ENCODE measurements around the gene MROH2B.
"Not testable (repeated sequence)": the region's sequence is repeated elsewhere in the genome, so short reads cannot be mapped to it uniquely, and the experiment has no call there.

MROH2B gene

GRCh38 chr5:41071242-41071641 lies at the start of gene MROH2B:
TSS of gene MROH2B (minus strand) at chr5:41071342. CDS start at chr5:41070852, 490 bp downstream.
- no peak for DNase-seq

DNA sequence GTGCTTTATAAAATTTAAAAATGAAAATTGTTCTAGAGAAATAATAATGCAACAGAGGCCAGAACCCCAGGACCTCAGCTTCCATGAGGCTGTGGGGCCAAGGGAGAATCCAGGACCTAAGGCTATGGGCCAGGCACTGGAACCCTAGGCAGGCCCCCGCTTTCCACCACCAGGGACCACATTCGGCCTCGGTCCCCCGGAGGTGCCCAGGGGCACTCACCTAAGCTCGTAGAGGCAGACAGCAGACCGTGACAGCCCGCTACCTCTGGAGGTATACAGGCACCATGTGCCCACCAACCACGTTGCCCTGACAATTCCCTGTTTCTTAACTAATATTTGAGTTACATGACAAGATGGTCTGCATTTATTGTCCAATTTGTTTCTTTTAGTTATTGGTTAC lies 49.5 kb upstream of the MROH2B start:
- no peak for DNase-seq

- no peak for DNase-seq
Observed at GRCh38 chr5:41118177-41118576, 47.0 kb upstream of the MROH2B start.

GRCh38 chr5:41115281-41115680 lies 44.1 kb upstream of the MROH2B start:
- DNase-seq: no peak

GRCh38 chr5:41112486-41113455 lies 41.6 kb upstream of the MROH2B start:
- DNase-seq: no peak

- DNase-seq: no peak
Observed at GRCh38 chr5:41109186-41109585, 38.0 kb upstream of the MROH2B start.

- no peak for DNase-seq
Observed at GRCh38 chr5:41102341-41102740, 31.2 kb upstream of the MROH2B start.

DNA sequence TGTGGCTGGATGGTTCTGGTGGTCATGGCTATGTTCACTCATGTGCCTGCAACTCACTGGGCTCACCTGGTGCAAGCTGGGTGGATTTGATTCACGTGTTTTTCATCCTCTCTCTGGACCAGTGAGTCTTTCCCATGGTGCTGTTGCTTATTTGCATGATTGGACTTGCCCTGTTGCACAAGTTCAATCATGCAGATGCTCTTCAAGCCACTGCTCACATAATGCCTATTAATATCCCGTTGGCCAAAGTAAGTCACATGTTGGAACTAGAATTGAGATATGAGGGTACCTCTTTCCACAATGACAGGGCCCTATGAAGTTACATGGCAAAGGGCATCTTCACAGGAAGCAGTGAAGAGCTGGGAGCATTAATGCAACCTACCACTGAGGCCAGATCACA lies 26.5 kb upstream of the MROH2B start:
- no peak for DNase-seq

DNA sequence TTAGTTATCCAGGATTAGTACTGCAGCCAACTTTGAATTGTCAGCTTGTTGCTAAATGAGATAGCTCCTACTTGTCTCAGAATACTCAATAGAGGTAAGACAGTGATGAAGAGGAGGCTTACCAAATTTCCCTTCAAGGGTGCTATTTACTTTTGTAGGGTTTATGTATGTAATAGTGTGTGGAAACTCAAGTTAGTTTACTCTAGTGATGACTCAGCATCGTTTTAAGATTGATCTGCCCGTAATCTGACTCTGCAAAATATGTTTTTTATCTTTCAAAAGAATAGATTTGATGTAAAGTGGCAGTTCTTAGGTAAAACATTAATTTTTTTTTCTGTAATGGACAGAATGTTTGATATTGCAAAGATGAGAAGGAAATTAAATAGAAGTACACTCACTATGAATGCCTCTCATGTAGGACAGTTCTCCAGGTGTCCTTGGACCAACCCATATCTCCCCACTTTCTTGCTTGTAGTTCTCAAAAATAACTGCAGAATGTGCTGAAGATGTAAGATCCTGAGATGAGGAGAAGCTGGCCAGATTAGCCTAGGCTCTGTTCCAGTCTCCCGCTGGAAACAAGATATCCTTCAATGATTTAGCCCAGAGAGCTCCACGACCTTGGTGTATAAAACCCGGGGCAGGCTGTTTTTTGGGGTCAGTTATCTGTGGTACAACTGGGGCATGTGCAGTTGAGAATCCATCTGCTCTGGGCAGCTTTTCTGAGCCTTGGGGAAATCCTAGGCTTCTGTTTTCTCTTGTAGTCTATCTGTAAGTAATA lies 24.4 kb upstream of the MROH2B start:
- DNase-seq: no peak

GRCh38 chr5:41094871-41095270 lies 23.7 kb upstream of the MROH2B start:
- DNase-seq: no peak

GRCh38 chr5:41093803-41094202 lies 22.7 kb upstream of the MROH2B start:
- DNase-seq: no peak

- DNase-seq: no peak
Observed at GRCh38 chr5:41087461-41087860, 16.3 kb upstream of the MROH2B start.

- DNase-seq: no peak
Observed at GRCh38 chr5:41083306-41083705, 12.2 kb upstream of the MROH2B start.

DNA sequence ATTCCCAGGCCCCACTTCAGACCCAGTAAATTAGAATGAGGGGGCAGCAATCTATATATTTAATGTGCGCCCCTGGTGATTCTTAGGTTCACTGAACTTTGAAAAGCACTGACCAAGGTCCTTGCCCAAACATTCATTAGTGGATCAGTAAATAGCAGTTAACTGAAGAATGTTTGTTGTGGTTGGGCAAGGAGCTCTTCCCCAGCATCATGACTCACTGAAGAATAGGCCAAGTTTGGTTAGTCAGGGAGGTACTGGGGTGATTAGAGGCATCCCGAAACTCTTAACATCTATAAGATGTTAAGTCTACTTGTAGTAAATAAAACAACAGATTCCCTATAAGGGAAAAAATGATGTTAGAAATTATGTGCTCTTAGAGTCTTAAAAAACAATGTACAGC lies 833 bp upstream of the MROH2B start:
- DNase-seq: no peak

GRCh38 chr5:41067714-41068568 lies 3.2 kb downstream of the MROH2B start:
- DNase-seq: no peak

DNA sequence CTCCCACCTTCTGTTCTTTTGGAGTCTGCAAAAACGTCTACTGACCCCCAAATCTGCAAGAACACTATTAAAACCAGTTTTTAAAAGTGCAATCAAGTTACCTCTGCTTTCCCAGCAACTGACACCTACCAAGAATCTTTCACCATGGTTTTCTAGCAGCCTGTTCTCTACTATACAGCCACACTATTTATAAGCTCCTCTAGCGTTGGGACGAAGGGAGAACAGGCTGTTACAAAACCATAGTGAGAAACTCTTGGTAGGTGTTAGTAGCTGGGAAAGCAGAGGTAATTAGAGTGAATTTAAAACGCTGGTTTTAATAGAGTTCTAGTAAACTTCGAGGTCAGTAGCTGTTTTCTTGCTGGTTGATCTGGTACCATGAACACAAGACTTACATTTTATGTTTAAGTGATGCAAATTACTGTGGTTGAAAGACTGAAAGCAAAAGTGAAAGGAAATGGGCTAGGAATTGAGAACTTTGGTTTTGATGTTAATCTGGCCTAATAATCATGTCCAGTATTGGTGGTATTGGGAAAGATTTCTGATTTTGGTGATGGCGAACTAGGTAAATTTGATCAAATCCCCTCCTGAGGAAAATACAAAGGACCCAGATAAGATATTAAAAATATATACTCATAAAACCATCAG lies 5.3 kb downstream of the MROH2B start:
- DNase-seq: no peak

GRCh38 chr5:41057940-41058339 lies 13.2 kb downstream of the MROH2B start:
- no peak for DNase-seq

- no peak for DNase-seq
Observed at GRCh38 chr5:41057231-41057630, 13.9 kb downstream of the MROH2B start.

DNA sequence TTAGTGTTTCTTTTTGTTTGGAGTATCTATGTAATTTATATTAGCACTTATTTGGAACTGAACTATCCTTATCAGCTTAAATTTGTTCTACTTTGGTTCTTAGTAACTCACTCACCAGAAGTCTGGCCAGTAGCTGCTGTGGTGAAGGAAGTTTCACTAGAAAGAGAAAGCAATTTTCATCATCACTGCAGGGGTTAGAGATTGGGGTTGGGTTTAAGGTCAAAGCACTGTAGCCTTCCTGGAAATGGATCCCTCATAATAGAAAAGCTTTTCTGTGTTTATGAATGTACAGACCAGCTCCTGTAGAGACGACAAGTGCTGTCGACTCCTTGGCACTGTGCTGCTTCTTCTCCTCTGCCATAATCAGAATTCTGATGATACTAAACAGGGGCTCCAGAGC lies 22.2 kb downstream of the MROH2B start:
- no peak for DNase-seq

GRCh38 chr5:41043109-41043747 lies 27.9 kb downstream of the MROH2B start:
- no peak for DNase-seq

- no peak for DNase-seq
Observed at GRCh38 chr5:41032973-41033372, 38.2 kb downstream of the MROH2B start.

- not testable (repeated sequence) for DNase-seq
Observed at GRCh38 chr5:41022600-41022999, 48.5 kb downstream of the MROH2B start.

All from GF-D8 (cell line).